K562 (cell line): ENCODE measurements around the gene PLCD4.

Source experiments
- TCF7 ChIP-seq: sonication (generic); IDR thresholded peaks from 2 replicates; pipeline ENCODE4 v1.6.1; 2016; ENCODE audit warnings: antibody characterized with exemption, borderline replicate concordance
- ZNF212 ChIP-seq: fragments of 450-650 bp; formaldehyde crosslinking; IDR thresholded peaks from 2 replicates; pipeline ENCODE4 v1.4.0; 2020; ENCODE audit warnings: mild to moderate bottlenecking

DNA sequence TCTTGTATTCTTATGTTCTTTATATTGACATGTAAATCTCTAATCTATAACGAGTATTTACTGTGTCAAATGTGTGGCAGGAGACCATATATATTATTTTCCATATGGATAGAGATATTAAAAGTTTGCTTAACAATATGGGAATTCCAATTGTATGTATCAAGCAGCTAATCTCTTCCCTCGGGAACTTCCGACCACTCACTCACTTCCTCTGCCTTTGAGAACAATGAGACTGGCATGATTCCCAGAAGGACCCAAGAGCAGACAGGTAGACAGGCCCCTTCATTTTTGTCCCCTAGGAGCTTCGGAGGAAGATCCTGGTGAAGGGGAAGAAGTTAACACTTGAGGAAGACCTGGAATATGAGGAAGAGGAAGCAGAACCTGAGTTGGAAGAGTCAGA lies 24.1 kb downstream of the PLCD4 start:
- TF ChIP-seq TCF7 (no peak), ZNF212 (CRISPR knock-in tag) (no peak)
